NK-92 treated with Interleukin-12 subunit alpha and Interleukin-12 subunit beta, amount 100 ng/mL, for 24 hours (cell line): ENCODE data around the gene ZNF408.
"Not testable (repeated sequence)": the region's sequence is repeated elsewhere in the genome, so short reads cannot be mapped to it uniquely, and the experiment has no call there.

Experiments used
- DNase-seq: peaks from one replicate; lab custom pipeline; 2025; lab: John Stamatoyannopoulos, UW

ZNF408 gene

DNA sequence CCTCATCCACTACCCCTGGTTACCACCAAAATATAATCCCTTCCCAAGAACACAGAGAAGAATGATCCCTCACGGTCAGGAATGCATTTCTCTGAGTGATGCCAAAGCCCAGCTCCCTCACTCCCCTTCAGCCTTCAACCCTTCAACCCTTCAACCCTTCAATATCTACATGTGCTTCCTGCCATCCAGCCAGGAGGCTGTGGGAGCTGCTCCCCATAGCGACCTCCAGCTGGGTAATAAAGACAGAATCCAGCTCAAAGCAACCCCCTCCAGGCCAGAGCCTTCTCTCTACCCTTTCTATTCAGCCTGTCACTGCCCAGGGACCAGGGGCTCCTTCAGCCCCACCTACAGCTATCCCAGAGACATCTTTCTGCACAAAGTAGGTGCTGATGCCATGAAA, 3.1 kb upstream of the ZNF408 start:
- DNase-seq: no peak

DNA sequence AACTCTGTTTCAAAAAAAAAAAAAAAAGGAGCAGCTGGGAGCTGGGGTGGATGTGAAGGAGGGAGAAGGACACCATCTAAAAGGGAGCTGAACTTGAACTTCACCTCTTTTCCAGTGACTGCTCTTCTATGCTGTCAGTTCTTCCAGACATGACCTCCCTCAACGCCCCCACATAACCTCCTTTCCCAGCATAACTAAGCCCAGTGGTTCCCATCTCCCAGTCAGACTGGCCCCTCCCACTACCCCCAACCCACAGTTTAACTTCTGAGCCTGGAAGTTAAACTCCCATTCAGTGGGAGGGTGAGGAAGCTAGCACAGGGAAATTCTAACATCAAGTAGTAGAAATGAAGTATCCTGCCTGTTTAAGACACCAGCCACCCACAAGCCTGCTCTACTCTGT, 2.2 kb upstream of the ZNF408 start:
- no peak for DNase-seq

GRCh38 chr11:46701078-46701654, 335 bp downstream of the ZNF408 start:
- no peak for DNase-seq

DNA sequence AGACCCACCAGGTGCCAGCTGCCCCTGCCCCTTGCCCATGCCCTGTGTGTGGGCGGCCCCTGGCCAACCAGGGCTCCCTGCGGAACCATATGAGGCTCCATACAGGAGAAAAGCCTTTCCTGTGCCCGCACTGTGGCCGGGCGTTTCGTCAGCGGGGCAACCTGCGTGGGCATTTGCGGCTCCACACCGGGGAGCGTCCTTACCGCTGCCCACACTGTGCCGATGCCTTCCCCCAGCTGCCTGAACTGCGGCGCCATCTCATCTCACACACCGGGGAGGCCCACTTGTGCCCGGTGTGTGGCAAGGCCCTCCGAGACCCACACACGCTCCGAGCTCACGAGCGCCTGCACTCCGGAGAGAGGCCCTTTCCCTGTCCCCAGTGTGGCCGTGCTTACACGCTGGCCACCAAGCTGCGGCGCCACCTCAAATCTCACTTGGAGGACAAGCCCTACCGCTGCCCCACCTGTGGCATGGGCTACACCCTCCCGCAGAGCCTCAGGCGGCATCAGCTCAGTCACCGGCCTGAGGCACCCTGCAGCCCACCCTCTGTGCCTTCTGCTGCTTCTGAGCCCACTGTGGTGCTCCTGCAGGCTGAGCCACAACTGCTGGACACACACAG, 4.3 kb downstream of the ZNF408 start:
- DNase-seq: no peak

- DNase-seq: no peak
Observed at GRCh38 chr11:46706886-46707285, 6.1 kb downstream of the ZNF408 start.

GRCh38 chr11:46709351-46709750, 8.5 kb downstream of the ZNF408 start:
- DNase-seq: not testable (repeated sequence)

GRCh38 chr11:46710821-46711269, 10.0 kb downstream of the ZNF408 start:
- no peak for DNase-seq

DNA sequence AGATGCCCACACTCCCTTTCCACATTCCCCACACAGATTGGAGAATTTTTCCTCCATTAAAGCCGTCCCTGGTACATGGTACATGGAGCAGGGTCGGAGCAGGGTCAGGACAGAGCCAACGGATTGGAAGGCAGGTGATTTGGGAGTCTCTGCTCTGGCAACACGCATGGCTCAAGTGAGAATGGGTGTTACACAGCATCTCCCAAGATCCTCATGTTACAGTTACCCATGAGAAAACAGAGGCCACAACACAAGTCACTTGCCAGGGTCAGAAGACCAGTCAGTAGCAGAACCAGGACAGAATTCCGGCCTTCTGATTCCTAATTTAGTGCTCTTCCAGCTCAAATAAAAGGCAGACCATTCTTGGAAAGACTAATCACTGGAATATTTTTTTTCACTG, 10.5 kb downstream of the ZNF408 start:
- no peak for DNase-seq

DNA sequence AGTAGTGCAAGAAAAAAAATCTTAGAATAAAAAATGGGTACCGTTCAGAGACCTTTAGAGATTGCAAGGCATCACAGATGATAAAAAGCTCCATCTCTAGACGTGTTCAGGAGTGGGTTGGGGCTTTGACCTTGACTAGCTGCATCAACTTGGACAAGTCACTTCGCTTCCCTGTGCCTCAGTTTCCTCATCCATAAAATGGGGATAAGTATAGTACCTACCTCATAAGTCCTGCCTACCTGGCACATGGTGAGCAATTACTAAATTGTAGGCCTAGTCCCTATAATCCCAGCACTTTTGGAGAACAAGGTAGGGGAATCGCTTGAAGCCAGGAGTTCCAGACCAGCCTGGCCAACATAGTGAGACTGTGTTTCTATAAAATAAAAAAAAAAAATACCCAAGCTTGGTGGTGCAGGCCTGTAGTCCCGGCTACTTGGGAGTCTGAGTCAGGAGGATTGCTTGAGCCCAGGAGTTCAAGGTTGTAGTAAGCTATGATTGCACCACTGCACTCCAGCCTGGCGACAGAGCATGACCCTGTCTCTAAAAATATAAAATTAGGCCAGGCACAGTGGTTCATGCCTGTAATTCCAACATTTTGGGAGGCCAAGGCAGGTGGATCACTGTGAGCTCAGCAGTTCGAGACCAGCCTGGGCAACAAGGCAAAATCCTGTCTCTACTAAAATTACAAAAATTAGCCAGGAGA, 12.2 kb downstream of the ZNF408 start:
- no peak for DNase-seq

DNA sequence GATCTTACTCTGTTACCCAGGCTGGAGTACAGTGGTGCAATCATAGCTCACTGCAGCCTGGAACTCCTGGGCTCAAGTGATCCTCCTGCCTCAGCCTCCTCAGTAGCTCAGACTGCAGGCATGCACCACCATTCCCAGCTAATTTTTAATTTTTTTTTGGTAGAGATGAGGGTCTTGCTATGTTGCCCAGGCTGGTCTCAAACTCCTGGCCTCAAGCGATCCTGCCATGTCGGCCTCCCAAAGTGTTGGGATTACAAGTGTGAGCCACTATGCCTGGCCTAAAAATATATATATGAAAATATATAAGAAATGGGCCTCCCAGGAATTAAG, 17.0 kb downstream of the ZNF408 start:
- not testable (repeated sequence) for DNase-seq

- no peak for DNase-seq
Observed at GRCh38 chr11:46718155-46719019, 17.6 kb downstream of the ZNF408 start.

GRCh38 chr11:46719048-46719542, 18.3 kb downstream of the ZNF408 start, which contains the start of gene F2:
Gene F2, plus strand, starts transcription at chr11:46719213. Its CDS starts 23 bp downstream, at chr11:46719236.
- DNase-seq: no peak

- DNase-seq: no peak
Observed at GRCh38 chr11:46719543-46720218, 18.9 kb downstream of the ZNF408 start.

GRCh38 chr11:46721286-46721685, 20.5 kb downstream of the ZNF408 start:
- no peak for DNase-seq

DNA sequence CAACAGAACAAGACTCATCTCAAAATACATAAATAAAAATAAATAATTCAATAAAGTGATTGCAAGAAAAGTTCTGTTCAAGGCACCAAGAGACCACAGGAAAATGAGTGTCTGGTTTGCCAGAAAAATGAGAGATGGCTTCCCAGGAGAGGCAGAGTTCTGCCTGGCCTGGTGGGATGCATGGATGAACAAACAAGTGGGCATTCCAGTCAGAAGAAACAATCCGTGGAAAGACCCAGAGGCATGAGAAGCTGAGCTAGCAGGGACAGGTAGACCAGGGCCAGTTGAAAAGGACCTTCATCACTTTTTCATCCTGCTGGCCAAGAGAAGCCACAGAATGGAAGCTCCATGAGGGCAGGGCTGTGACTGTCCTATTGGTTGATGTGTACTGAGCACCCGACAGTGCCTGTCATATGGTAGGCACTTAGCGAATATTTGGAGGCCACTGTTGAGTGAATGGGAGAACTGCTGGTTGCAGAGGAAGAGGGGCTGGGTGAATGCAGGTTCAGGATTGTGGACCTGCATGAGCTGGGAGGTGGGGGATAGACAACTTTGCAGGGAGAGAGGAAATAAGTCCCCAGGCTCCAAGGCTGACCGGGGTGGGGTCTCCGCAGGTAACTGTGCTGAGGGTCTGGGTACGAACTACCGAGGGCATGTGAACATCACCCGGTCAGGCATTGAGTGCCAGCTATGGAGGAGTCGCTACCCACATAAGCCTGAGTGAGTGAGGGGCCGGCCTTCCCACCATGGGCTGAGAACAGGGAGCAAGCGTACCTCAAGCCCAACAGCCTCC, 21.9 kb downstream of the ZNF408 start:
- no peak for DNase-seq

GRCh38 chr11:46723359-46723680, 22.5 kb downstream of the ZNF408 start:
- no peak for DNase-seq

- DNase-seq: no peak
Observed at GRCh38 chr11:46724088-46724487, 23.3 kb downstream of the ZNF408 start.

DNA sequence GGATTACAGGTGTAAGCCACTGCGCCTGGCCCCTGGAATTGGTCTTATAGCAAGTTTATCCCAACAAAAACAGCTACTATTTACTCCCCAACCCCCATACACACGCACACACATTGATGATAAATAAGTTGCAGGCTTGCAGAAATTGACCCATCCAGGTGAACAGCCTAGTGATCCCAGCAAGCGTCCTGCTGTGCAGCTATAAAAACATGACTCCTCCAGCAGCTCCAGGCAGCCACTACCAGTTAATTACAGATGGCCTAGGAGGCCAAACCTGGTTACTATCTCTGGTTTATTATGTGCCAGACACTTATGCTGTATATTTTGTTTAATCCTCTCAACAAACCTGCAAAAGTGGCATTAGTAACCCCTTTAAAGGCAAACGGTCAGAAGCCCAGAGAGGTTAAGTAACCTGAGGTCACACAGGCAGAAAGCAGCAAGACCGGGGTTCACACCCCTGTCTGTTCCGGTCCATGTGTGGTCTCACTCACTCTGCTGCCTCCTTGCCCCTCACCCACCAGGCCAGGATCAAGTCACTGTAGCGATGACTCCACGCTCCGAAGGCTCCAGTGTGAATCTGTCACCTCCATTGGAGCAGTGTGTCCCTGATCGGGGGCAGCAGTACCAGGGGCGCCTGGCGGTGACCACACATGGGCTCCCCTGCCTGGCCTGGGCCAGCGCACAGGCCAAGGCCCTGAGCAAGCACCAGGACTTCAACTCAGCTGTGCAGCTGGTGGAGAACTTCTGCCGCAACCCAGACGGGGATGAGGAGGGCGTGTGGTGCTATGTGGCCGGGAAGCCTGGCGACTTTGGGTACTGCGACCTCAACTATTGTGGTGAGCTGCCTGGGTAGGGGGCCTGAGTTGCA, 24.7 kb downstream of the ZNF408 start:
- DNase-seq: no peak

GRCh38 chr11:46726206-46726862, 25.5 kb downstream of the ZNF408 start:
- no peak for DNase-seq
